ENCODE measurements around the gene ATP2C2. TPM values are rescaled to one million over a fixed set of nuclear protein-coding genes. Genes with fewer than 3 reads are reported as not detected.
A peak's percentile ranks its signal among the peaks of the same experiment; 100 is the strongest.

ATP2C2 gene
- total RNA-seq, 2 donors from 2014 or later, result not detected

DNA sequence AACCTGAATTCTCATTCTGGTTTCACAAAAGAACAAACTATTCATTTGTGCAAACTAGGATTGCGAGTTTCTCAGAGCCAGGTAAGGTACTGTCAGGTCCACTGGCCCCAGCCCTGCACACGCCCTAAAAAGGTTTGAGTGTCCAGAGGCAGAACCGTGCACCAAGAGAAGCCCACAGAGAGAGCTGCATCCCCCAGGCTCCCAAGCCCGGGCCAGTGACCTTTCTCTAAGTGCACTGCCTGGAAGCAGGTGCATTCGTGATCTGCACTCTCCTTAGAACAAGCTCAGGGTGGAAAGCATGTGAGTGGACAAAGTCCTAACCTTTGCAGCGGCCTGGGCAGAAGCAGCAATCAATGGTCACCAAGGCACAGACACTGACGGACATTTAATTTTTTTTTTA is 109.3 kb downstream of the ATP2C2 start:
- Mint-ChIP-seq H3K27me3 (no peaks in the 10 kb centered on the region), H3K9me3 (no peaks in the 10 kb centered on the region), H3K4me1 (peaks cover 7% of the 10 kb centered on the region), H3K4me3 (no peak overlapping the region), H3K27ac (no peak overlapping the region), H3K36me3 (ENCODE audit: low read depth) (peaks cover 12% of the 10 kb centered on the region)
- no peak for ATAC-seq (replicated peaks)

DNA sequence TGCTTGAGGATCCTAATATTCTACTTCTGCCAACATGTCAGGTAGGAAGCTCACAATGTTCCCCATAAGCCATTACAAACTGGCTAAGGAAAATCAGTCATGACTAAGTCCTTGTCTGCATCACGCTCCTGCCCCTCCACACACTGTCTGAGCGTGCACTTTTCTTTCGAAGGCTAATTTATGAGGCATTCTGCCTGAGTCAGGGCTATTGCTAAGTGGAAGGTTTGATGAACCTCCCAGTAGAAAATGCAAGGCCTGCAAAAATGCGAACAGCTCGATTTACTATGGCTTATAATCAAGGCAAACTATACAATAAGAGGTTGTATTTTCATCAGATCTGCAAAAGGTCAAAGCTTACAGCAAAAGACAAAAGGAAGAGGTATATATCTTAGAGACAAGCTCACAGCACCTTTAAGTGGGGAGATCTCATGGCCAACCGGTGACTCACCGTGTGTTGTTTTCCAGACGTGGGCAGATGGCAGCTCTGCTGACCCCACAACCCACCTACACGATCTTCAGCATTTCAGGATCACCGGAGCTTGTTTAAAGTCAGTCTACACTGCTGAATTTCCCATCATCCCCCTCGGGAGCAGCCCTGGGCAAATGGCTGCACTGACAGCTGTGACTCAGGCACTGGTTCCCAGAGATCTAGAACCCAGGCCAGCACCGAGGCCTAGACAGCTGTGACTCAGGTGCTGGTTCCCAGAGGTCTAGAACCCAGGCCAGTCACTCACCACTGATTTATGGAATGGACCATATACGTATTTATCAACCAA is 110.0 kb downstream of the ATP2C2 start:
- no peak overlapping the region for H3K27ac Mint-ChIP-seq
- ATAC-seq (replicated peaks), result peak; percentile 68
- H3K27me3 Mint-ChIP-seq, result no peaks in the 10 kb centered on the region
- no peak overlapping the region for H3K4me3 Mint-ChIP-seq
- H3K4me1 Mint-ChIP-seq, result peaks cover 7% of the 10 kb centered on the region
- peaks cover 7% of the 10 kb centered on the region for H3K36me3 Mint-ChIP-seq (ENCODE audit: low read depth)
- no peaks in the 10 kb centered on the region for H3K9me3 Mint-ChIP-seq

DNA sequence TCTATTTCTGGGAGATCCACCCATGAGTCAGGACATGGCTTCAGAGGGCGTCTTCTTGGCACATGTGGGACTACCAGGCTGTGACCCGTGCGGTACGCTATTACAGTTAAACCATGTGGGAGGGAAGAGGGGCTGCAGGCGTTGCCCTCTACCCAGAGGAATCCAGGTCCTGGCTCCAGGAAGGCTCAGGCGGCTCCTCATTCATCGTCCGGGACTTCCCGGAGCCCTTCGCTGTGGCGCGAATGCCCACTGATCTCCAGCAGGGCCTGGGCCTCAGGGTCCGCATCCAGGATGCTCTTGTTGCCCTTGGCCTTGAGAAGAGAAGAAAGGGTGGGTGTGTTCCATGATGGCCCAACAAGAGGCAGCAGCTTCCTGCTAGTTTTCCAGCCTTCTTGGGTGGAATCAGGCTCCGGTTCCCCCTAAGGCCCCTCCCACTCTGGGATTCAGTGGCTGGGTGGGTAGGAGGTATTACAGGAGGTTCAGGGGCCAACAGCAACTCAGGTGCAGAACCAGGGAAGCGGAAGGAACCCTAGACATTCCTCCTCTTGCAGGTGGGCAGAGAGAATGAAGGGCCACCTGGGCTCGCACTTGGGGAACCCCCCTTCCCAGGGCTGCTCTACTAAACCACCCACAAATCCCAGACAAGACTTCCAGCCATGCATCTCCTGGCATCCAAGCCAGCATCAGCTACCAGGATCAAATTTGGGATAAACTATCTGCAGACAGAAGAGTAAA is 111.5 kb downstream of the ATP2C2 start:
- no peak for ATAC-seq (replicated peaks)
- Mint-ChIP-seq H3K4me1 (peaks cover 7% of the 10 kb centered on the region), H3K27ac (no peak overlapping the region), H3K4me3 (no peak overlapping the region), H3K9me3 (no peaks in the 10 kb centered on the region), H3K36me3 (ENCODE audit: low read depth) (peaks cover 7% of the 10 kb centered on the region), H3K27me3 (no peaks in the 10 kb centered on the region)

DNA sequence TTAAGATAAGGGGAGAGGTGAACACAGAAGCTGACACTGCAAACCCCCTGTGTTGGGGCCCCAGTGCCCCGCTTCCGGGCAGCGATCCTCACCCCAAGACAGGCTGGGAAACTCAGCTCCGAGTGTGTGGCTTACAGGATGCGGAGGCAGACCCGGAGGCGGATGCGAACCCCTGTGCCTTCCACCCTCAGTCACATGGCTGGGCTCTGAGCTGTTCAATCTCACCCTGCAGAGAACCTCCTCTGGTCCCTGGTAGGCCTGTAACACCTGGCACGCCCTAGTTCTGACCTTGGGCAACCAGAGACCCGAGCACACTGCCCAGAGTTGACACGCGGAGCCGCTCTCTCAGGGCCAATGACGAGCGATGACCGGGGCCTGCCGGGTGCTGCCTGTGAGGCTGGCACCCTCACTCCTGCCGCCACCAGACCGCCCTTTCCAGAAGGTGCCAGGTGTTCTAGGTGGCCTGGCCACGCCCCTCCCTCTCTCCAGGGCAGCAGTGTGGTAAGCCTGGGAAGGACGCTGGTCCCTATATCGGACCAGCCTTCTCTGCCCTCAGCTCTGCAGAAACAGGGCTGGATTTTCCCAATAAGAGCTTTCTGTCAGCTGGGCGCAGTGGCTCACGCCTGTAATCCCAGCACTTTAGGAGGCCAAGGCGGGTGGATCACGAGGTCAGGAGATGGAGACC is 112.9 kb downstream of the ATP2C2 start:
- Mint-ChIP-seq H3K27me3 (no peaks in the 10 kb centered on the region), H3K4me3 (no peak overlapping the region), H3K27ac (no peak overlapping the region), H3K4me1 (no peaks in the 10 kb centered on the region), H3K9me3 (no peaks in the 10 kb centered on the region), H3K36me3 (ENCODE audit: low read depth) (peaks cover 7% of the 10 kb centered on the region)
- ATAC-seq (replicated peaks), result no peak

DNA sequence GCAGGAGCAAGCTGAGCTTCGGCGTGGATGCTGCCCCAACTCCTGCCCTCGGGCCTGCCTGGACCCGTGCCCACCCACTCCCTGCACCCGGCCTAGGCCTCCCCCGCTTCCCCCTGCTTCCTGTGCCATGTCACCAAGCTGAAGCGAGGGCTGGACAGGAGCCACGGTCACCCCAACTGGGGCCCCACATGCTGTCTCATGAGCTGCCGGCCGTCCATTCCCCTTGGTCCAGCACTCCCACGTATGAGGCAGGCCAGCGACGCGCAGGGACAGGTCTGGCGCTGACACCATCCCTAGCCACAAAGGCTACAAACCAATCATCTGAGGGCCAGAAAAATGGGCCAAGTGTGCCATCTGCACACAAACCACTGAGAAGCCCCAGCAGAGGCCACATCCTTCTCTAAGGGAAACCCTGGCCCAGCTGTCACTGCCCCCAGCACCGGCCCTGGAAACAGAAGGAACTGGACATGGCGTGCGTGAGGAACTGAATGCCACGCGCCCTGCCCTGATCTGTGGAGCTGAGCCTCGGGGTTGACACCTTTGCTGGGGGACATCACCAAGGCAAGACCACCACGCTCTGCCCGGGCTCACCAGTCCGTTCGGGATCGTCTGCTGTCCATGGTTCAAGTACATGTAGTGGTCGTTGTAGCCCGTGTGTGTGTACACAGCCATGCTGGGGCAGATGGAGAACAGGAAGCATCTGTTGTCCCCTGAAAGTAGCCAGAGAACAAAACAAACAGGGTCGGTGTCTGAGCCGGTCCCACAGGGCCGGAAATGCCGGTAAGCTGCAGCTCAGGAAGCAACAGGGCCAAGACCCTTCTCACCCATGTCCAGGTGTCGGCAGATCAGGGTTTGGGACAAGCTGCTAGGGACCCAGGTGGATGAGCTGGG is 113.9 kb downstream of the ATP2C2 start:
- Mint-ChIP-seq H3K9me3 (no peaks in the 10 kb centered on the region), H3K27me3 (no peaks in the 10 kb centered on the region), H3K27ac (no peak overlapping the region), H3K4me3 (no peak overlapping the region), H3K36me3 (ENCODE audit: low read depth) (peaks cover 7% of the 10 kb centered on the region), H3K4me1 (no peaks in the 10 kb centered on the region)
- ATAC-seq (replicated peaks), result no peak

DNA sequence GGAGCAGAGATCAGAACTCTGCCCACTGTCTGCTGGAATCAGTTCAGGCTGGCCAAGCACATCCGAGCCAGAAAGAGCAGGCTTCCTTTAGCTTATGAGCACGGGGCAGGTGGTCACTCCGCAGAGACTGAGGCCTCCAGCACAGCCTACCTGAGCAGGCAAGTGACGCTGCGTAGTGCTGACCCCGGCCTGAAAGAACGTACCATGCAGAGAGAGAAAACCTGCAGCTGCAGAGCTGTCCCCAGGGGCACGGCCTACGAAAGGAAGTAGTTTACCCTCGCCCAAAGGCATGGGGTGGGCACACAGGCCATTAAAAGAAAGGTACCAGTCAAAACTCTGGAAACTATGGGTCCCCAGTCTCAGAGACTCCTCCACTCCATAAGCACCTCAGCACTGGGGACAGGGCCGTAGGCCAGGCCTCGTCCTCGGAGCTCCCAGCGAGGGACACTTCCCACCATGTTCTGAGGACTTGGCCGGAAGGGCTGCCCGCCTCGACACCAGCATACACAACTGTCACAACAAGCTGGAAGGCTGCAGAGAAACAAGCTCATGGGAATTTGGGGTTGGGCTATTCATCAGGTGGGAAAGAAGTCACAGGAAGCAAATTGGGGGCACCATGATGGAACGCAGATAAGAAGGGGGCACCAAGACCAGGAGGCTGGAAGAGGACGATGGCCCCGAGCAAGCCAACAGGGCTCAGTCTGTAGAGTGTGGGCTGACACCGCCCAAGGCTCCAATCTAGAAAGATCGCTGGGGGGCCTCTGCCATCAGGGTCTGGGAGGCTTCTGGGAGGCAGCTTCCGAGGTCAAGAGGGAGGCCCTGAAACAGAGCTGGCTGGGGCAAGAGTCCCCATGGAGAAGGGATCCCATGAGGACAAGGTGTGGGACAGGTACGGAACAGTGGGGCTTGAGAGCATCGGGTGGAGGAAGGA is 114.9 kb downstream of the ATP2C2 start:
- no peak overlapping the region for H3K4me3 Mint-ChIP-seq
- no peak overlapping the region for H3K27ac Mint-ChIP-seq
- H3K4me1 Mint-ChIP-seq, result no peaks in the 10 kb centered on the region
- ATAC-seq (replicated peaks), result no peak
- H3K9me3 Mint-ChIP-seq, result no peaks in the 10 kb centered on the region
- peaks cover 11% of the 10 kb centered on the region for H3K36me3 Mint-ChIP-seq (ENCODE audit: low read depth)
- H3K27me3 Mint-ChIP-seq, result no peaks in the 10 kb centered on the region

DNA sequence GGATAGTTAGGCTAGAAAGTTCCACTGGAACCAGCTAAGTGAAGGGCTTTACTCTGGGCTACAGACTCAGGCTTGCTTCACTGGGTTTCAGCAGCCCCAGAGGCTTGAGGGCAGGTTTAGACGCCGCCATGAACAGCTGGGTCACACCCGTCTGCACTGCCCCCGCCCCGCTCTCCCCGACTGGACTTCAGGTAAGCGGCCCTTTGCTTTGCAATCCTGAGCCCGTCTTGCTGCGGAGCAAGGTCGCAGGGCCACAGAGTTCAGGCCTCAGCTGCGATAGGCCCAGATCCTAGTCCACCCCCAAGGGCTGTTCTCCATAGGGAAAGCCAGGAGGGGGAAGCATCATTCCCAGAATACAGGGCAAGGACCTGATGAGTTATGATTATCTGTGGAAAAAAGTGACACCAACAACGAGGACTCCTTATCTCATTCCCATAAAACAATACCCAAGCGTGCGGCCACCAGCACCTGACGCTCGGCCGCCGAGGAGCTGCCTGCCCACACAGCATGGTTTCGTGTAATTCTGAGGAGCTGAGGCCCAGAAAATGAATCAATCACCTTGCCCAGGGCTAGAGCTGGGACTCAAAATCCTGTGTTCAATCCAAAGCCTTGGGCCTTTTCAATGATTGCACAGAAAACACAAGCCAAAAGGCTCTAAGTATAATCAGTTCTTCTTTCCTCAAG is 115.7 kb downstream of the ATP2C2 start:
- H3K27me3 Mint-ChIP-seq, result no peaks in the 10 kb centered on the region
- H3K27ac Mint-ChIP-seq, result no peak overlapping the region
- H3K4me1 Mint-ChIP-seq, result no peaks in the 10 kb centered on the region
- peaks cover 16% of the 10 kb centered on the region for H3K36me3 Mint-ChIP-seq (ENCODE audit: low read depth)
- no peak overlapping the region for H3K4me3 Mint-ChIP-seq
- ATAC-seq (replicated peaks), result no peak
- no peaks in the 10 kb centered on the region for H3K9me3 Mint-ChIP-seq

DNA sequence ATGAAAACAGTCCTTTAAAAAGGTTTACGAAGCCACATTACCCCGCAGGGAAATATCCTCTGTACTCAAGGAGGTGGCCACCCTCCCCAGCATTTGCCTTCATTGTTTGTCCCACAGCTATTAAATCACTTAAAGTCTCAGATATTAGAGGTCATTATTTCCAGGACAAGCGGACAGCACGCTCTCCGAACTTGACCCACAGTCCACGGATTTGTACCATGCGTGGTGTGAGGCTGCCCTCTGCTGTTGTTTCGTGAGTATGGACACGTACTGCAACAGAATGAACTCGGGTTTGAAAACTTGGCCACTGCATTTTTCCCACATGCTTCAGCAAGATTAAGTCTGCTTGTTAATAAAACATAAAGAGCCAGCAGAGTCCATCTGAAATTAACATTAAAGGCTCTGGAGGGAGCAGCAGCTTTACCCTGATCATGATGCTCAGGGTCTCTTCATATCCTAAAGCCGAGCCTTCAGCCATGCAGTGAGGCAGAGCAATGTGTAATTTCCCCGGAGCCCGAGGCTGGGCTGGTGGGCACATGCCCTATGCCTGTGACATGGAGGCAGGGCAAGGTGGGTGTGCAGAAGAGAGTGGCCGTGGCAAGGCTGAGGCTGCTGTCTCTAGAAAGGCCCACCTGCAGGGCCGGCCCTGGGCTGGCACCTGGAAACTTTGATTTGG is 116.4 kb downstream of the ATP2C2 start:
- no peaks in the 10 kb centered on the region for H3K27me3 Mint-ChIP-seq
- H3K9me3 Mint-ChIP-seq, result no peaks in the 10 kb centered on the region
- H3K4me3 Mint-ChIP-seq, result no peak overlapping the region
- H3K36me3 Mint-ChIP-seq (ENCODE audit: low read depth), result peaks cover 16% of the 10 kb centered on the region
- no peak overlapping the region for H3K27ac Mint-ChIP-seq
- no peak for ATAC-seq (replicated peaks)
- no peaks in the 10 kb centered on the region for H3K4me1 Mint-ChIP-seq

DNA sequence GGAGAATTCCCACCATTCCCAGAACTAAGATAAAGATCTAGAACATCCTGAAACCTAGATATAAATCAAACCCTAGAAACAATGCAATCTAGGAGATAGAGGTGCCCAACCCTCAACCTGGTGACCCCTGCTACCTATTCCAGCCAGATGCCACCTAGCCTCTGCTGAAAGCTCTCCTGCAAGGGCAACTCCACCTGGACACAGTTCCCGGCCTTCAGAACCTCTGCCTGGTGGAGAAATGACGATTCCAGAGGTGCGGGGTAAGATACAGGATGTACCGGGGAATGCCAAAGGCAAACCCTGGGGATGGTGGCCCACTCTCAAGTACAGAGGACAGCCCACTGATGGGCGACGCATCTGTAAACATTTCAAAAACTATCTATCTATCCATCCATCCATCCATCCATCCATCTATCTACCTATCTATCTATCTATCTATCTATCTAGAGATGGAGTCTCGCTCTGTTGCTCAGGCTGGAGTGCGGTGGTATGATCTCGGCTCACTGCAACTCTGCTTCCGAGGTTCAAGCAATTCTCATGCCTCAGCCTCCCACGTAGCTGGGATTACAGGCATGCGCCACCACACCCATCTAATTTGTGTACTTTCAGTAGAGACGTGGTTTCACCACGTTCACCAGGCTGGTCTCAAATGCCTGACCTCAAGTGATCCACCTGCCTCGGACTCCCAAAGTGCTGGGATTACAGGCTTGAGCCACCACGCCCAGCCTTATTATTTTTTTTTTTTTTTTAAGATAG is 117.1 kb downstream of the ATP2C2 start:
- Mint-ChIP-seq H3K36me3 (ENCODE audit: low read depth) (peaks cover 21% of the 10 kb centered on the region), H3K27ac (peak overlapping the region; percentile 30), H3K9me3 (no peaks in the 10 kb centered on the region), H3K4me3 (no peak overlapping the region), H3K27me3 (no peaks in the 10 kb centered on the region), H3K4me1 (no peaks in the 10 kb centered on the region)
- ATAC-seq (replicated peaks), result no peak

DNA sequence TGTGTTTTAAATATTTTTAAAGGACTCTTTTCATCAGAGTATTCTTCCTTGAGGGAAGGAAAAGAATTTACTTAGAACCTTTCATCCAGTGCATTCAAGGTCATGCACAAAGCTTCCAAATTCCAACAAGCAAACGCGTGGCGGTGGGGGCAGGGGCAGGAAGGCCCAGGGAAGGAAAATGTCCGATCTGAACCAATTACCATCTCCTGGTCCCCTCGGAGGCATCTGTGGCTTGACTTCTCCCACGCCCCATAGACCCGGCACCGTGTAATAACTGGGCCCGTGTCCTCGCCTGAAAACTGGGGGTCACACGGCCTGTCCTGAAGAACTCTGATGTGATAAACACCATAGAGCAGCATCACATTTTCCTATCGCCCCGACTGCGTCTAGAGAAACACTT is 117.8 kb downstream of the ATP2C2 start:
- Mint-ChIP-seq H3K27ac (no peak overlapping the region), H3K9me3 (no peaks in the 10 kb centered on the region)

DNA sequence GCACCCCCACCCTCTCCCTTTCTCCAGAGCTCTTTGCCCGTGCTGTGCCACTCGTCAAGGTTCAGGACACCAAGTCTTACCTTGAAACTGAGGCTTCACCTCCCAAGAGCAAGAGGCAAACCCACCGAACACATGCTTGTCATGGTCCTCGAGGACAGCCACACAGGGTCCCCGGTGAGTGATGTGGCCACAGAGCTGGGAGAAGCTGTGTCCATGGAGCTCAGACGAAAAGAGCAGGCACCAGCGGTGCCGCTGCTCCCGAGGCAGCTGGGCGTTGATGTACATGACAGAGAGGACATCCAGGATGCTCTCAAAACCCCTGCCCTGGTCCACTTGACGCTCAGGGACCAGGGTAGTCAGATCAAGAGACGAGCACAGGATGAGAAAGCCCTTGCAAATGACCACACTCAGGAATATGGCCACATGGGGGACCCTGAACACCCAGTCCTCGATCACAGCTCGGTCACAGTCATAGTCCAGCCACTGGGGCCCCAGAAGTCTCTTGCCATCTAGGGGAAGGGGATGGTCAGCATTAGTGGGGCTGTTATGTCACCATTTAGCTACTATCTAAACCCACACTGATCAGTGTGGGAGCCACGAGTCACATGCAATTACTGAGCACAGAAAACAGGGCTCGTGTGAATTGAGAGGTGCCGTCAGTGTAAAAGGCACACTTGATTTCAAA is 118.4 kb downstream of the ATP2C2 start:
- ATAC-seq (replicated peaks), result no peak
- Mint-ChIP-seq H3K27ac (no peak overlapping the region), H3K36me3 (ENCODE audit: low read depth) (peaks cover 33% of the 10 kb centered on the region), H3K27me3 (no peaks in the 10 kb centered on the region), H3K4me3 (no peak overlapping the region), H3K4me1 (no peaks in the 10 kb centered on the region), H3K9me3 (no peaks in the 10 kb centered on the region)

More for the DNA sequence above, 117.8 kb downstream of the ATP2C2 start:
- Mint-ChIP-seq H3K27me3 (no peaks in the 10 kb centered on the region), H3K4me1 (no peaks in the 10 kb centered on the region), H3K4me3 (no peak overlapping the region), H3K36me3 (ENCODE audit: low read depth) (peaks cover 28% of the 10 kb centered on the region)
- no peak for ATAC-seq (replicated peaks)

Measured in activated T-helper 17 cell treated with anti-CD3 and anti-CD28 coated beads, Interleukin-2, amount 50 U/mL, for 72 hours (primary cell).